ENCODE data around the gene C1orf232. TPM values are rescaled to one million over a fixed set of nuclear protein-coding genes. Genes with fewer than 3 reads are reported as not detected.

Gene C1orf232
- total RNA-seq, 1 experiment from 2014 or later: not detected

GRCh38 chr1:26124418-26125331, 44.1 kb downstream of the C1orf232 start:
- no peak overlapping the region for H2BK12ac ChIP-seq (ENCODE audit: insufficient read length, low read depth, low read length)
- no peaks in the 10 kb centered on the region for H3K9me3 ChIP-seq (ENCODE audit: control insufficient read depth, low read depth, low read length)
- TF ChIP-seq, protein P1, sequence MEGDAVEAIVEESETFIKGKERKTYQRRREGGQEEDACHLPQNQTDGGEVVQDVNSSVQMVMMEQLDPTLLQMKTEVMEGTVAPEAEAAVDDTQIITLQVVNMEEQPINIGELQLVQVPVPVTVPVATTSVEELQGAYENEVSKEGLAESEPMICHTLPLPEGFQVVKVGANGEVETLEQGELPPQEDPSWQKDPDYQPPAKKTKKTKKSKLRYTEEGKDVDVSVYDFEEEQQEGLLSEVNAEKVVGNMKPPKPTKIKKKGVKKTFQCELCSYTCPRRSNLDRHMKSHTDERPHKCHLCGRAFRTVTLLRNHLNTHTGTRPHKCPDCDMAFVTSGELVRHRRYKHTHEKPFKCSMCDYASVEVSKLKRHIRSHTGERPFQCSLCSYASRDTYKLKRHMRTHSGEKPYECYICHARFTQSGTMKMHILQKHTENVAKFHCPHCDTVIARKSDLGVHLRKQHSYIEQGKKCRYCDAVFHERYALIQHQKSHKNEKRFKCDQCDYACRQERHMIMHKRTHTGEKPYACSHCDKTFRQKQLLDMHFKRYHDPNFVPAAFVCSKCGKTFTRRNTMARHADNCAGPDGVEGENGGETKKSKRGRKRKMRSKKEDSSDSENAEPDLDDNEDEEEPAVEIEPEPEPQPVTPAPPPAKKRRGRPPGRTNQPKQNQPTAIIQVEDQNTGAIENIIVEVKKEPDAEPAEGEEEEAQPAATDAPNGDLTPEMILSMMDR (conservative IDR thresholded peaks at IDR 0.05): no peak
- no peaks in the 10 kb centered on the region for H3K27me3 ChIP-seq (ENCODE audit: insufficient read depth, low read length)
- Mint-ChIP-seq H3K27me3 (ENCODE audit: low read depth) (no peaks in the 10 kb centered on the region), H3K36me3 (ENCODE audit: insufficient read depth in 1 of 3, low read depth in 3 of 3) (peaks cover 0 to 11% (median 0%) of the 10 kb centered on the region in 3 experiments; a peak in 3 of 7 replicates), H3K27ac (no peak overlapping the region), H3K4me3 (no peak overlapping the region), H3K9me3 (no peaks in the 10 kb centered on the region), H3K4me1 (peaks cover 4 to 10% of the 10 kb centered on the region in 2 experiments; a peak in 3 of 4 replicates)
- DNase-seq: no peak
- no CpG with 5 or more reads among the region's 4 CpGs for WGBS (ENCODE audit: extremely low coverage, insufficient read length, low lambda C conversion rate)
- no peak overlapping the region for H4K91ac ChIP-seq (ENCODE audit: insufficient read length, low read depth, low read length)
- H3K9ac ChIP-seq (ENCODE audit: extremely low read depth, insufficient read length, low read length): no peak overlapping the region
- no peak overlapping the region for H3K18ac ChIP-seq (ENCODE audit: insufficient read length, low read depth, low read length)
- H3K23ac ChIP-seq (ENCODE audit: insufficient read length, low read depth, low read length): no peak overlapping the region
- no peak overlapping the region for H3K27ac ChIP-seq (ENCODE audit: insufficient read length, low read depth, low read length)
- no peak overlapping the region for H2BK5ac ChIP-seq (ENCODE audit: insufficient read length, low read length)
- no peaks in the 10 kb centered on the region for H3K23me2 ChIP-seq (ENCODE audit: insufficient read length, low read depth, low read length, poor library complexity, severe bottlenecking)
- H3K56ac ChIP-seq (ENCODE audit: insufficient read length, low read depth, low read length): no peak overlapping the region
- H3K4me2 ChIP-seq (ENCODE audit: insufficient read depth, insufficient read length, low read length): no peak overlapping the region
- H2AK5ac ChIP-seq (ENCODE audit: insufficient read length, low read length): no peak overlapping the region
- H2BK15ac ChIP-seq (ENCODE audit: low read depth, low read length): no peak overlapping the region
- H4K5ac ChIP-seq (ENCODE audit: insufficient read length, low read depth, low read length): no peak overlapping the region
- no peaks in the 10 kb centered on the region for H3K4me1 ChIP-seq (ENCODE audit: insufficient read depth, low read length)
- no peak overlapping the region for H4K8ac ChIP-seq (replicated peaks; ENCODE audit: insufficient read length, low read depth, low read length)
- H3K79me2 ChIP-seq (ENCODE audit: insufficient read depth, low read length): no peaks in the 10 kb centered on the region
- no peak overlapping the region for H3K4ac ChIP-seq (ENCODE audit: low read depth, low read length)
- no peak overlapping the region for H3T11ph ChIP-seq (ENCODE audit: low read length)
- H3K79me1 ChIP-seq (ENCODE audit: insufficient read depth, low read depth, low read length, poor library complexity, severe bottlenecking): no peaks in the 10 kb centered on the region
- no peak overlapping the region for H2BK20ac ChIP-seq (ENCODE audit: low read depth, low read length, poor library complexity, severe bottlenecking)
- H2AFZ ChIP-seq (ENCODE audit: low read length): no peak overlapping the region
- H2BK120ac ChIP-seq (ENCODE audit: low read depth, low read length, poor library complexity, severe bottlenecking): no peak overlapping the region
- no peaks in the 10 kb centered on the region for H4K20me1 ChIP-seq (ENCODE audit: control insufficient read depth, insufficient read depth, insufficient read length)
- no peak overlapping the region for H3K14ac ChIP-seq (ENCODE audit: insufficient read depth, low read length)

All from H9 (cell line).